Measurements from ENCODE around the gene KRT14. TPM values are rescaled to one million over a fixed set of nuclear protein-coding genes. Genes with fewer than 3 reads are reported as not detected.

The KRT14 gene
- total and polyA plus RNA-seq, 2 of the 4 experiments (the other 2 are of a cell fraction): not detected

DNA sequence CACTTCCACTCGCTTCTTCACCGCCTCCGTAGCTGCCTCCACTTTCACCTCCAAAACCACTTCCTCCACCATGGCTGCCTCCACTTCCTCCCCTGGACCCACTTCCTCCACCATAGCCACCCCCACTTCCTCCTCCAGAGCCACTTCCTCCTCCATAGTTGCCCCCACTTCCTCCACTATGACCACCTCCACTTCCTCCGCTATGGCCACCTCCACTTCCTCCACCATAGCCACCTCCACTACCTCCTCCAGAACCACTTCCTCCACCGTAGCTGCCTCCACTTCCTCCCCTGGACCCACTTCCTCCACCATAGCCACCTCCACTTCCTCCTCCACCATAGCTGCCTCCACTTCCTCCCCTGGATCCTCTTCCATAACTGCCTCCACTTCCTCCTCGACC lies 19.4 kb downstream of the KRT14 start:
- in situ Hi-C loops (cut with MboI; ENCODE audit: low sequenced_read_pairs): no loop called here
- H2AK5ac ChIP-seq (ENCODE audit: low read depth, low read length): no peak overlapping the region
- POLR2A ChIA-PET (ENCODE audit: unreplicated experiment): no interaction called here

More for the DNA sequence above, 19.4 kb downstream of the KRT14 start:
- WGBS, 2 experiments (ENCODE audit: extremely low coverage in 2 of 2, insufficient read length in 1 of 2): 91% methylated on average over 5 of the region's 6 CpGs; no CpG with 5 or more reads in 1 of the 2 experiments
- Histone ChIP-seq H3K27me3 (ENCODE audit: control insufficient read depth, insufficient read depth, low read length) (peaks cover 82% of the 10 kb centered on the region), H2BK20ac (ENCODE audit: low read depth, low read length) (no peak overlapping the region), H4K20me1 (ENCODE audit: insufficient read depth, low read length) (no peaks in the 10 kb centered on the region), H3K9me1 (ENCODE audit: insufficient read depth, low read length) (no peaks in the 10 kb centered on the region), H3K14ac (replicated peaks; ENCODE audit: low read depth, low read length) (no peak overlapping the region), H3K4me2 (ENCODE audit: low read depth, low read length) (no peak overlapping the region), H2BK15ac (ENCODE audit: low read depth, low read length) (no peak overlapping the region), H2BK5ac (ENCODE audit: low read depth, low read length, poor library complexity, severe bottlenecking) (no peak overlapping the region), H3K4me1 (ENCODE audit: control insufficient read depth, insufficient read depth, low read length) (no peaks in the 10 kb centered on the region), H2AFZ (replicated peaks; ENCODE audit: low read length, poor library complexity) (no peak overlapping the region), H2AK9ac (replicated peaks; ENCODE audit: low read depth, low read length, poor library complexity) (no peak overlapping the region), H3K4ac (ENCODE audit: low read depth, low read length) (no peak overlapping the region), H4K8ac (ENCODE audit: low read depth in 2 of 2, low read length in 2 of 2) (no peak overlapping the region), H3K4me3 (ENCODE audit: insufficient read depth, low read depth, low read length) (no peak overlapping the region), H3K27ac (ENCODE audit: insufficient read depth, low read length) (no peak overlapping the region), H4K91ac (ENCODE audit: insufficient read depth, low read depth, low read length) (no peak overlapping the region), H3K18ac (ENCODE audit: low read depth, low read length) (no peak overlapping the region), H3K9ac (ENCODE audit: low read depth, low read length) (no peak overlapping the region), H3K36me3 (ENCODE audit: control insufficient read depth, insufficient read depth, low read length) (no peaks in the 10 kb centered on the region), H3K79me1 (ENCODE audit: low read depth in 1 of 2, low read length in 2 of 2) (no peaks in the 10 kb centered on the region), H3K9me3 (ENCODE audit: control insufficient read depth, insufficient read depth, low read length) (0 out of 2 replicates have a peak, but pooled peaks cover 1% of the 10 kb centered on the region), H4K5ac (ENCODE audit: low read depth, low read length) (no peak overlapping the region), H3K23ac (ENCODE audit: low read depth, low read length) (no peak overlapping the region), H3K56ac (ENCODE audit: extremely low read depth, insufficient read depth, low read length) (no peak overlapping the region), H2BK120ac (ENCODE audit: low read depth, low read length) (no peak overlapping the region)
- intact Hi-C loops (cut with micrococcal nuclease): no loop called here
- CTCF ChIA-PET: no interaction called here
- no peak for TF ChIP-seq BHLHE40 (IDR thresholded peaks at IDR 0.05; ENCODE audit: low read depth, low read length)
- TF ChIP-seq RAD21 (IDR thresholded peaks at IDR 0.05; ENCODE audit: low read length): no peak
- TF ChIP-seq POLR2A (IDR thresholded peaks at IDR 0.05; ENCODE audit: low read depth, low read length): no peak
- TF ChIP-seq, protein P1, sequence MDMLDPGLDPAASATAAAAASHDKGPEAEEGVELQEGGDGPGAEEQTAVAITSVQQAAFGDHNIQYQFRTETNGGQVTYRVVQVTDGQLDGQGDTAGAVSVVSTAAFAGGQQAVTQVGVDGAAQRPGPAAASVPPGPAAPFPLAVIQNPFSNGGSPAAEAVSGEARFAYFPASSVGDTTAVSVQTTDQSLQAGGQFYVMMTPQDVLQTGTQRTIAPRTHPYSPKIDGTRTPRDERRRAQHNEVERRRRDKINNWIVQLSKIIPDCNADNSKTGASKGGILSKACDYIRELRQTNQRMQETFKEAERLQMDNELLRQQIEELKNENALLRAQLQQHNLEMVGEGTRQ (IDR thresholded peaks at IDR 0.05; ENCODE audit: low read depth, low read length): no peak
- TF ChIP-seq RFX5 (IDR thresholded peaks at IDR 0.05; ENCODE audit: low read depth, low read length): no peak
- dilution Hi-C loops (cut with HindIII; ENCODE audit: low sequenced_read_pairs, unreplicated experiment): no loop called here
- no peak for ATAC-seq (ENCODE audit: low read depth)
- no peak for DNase-seq
- BruUV-seq (replicated peaks): no TSS peak

All from IMR-90 (cell line).